Endothelial cell of umbilical vein (primary cell): ENCODE results near the gene RHOH. TPM values are rescaled to one million over a fixed set of nuclear protein-coding genes. Genes with fewer than 3 reads are reported as not detected.

Experiments
- BruUV-seq: library from RNA; stranded (reverse); fragments of 400-500 nt; replicated peaks from 2 replicates; lab custom pipeline; 2021; lab: Mats Ljungman, UMichigan
- CTCF ChIA-PET: fragments of 300-600, 350-600 bp; sonication (Branson Sonifier 250); formaldehyde crosslinking; loops from one replicate; lab custom pipeline; 2021; ENCODE audit warnings: antibody characterized with exemption, inconsistent platforms; lab: Charles Lee
- POLR2A ChIA-PET: fragments of 300-600, 350-600 bp; sonication (Branson Sonifier 250); formaldehyde crosslinking; loops from one replicate; lab custom pipeline; 2021; ENCODE audit warnings: antibody characterized with exemption, inconsistent platforms; lab: Charles Lee
- DNase-seq: peaks from one replicate; pipeline ENCODE4 v3.0.0-alpha.2; 2011; ENCODE audit warnings: low read depth, low spot score
- FAIRE-seq: peaks from 2 replicates; lab custom pipeline; 2011; peaks lifted over from hg19 to GRCh38; lab: Jason Lieb, UNC
- H2AFZ ChIP-seq: 2 replicates; pipeline ENCODE4 v1.6.0; 2012; ENCODE audit warnings: low read depth, low read length, control low read depth, inconsistent platforms
- H3K27ac ChIP-seq: 2 replicates; pipeline ENCODE4 v1.5.1; 2011; ENCODE audit warnings: low read depth, mild to moderate bottlenecking, control low read depth, low read length, moderate library complexity; ENCODE audit not compliant: insufficient read depth
- H3K27me3 ChIP-seq, 2 experiments: 2 replicates each; pipeline versions ENCODE4 v1.6.0 to v1.6.1; 2011; ENCODE audit warnings: low read length in 2 of 2, mixed read lengths in 1 of 2; ENCODE audit not compliant: control insufficient read depth in 2 of 2, insufficient read depth in 2 of 2
- H3K36me3 ChIP-seq, 2 experiments: 2 replicates in 1 of 2; 3 replicates in 1 of 2; pipeline ENCODE4 v1.5.1; 2011; ENCODE audit warnings: low read length in 2 of 2, mild to moderate bottlenecking in 1 of 2, moderate library complexity in 1 of 2; ENCODE audit not compliant: control insufficient read depth in 2 of 2, insufficient read depth in 2 of 2; ENCODE audit errors: extremely low read depth in 1 of 2
- H3K4me1 ChIP-seq: 3 replicates; pipeline ENCODE4 v1.5.1; 2011; ENCODE audit warnings: mild to moderate bottlenecking, low read length; ENCODE audit not compliant: control insufficient read depth, insufficient read depth; ENCODE audit errors: extremely low read depth
- H3K4me2 ChIP-seq: 2 replicates; pipeline ENCODE4 v1.6.1; 2011; ENCODE audit warnings: low read length, control low read depth, mixed read lengths; ENCODE audit not compliant: insufficient read depth
- H3K4me3 ChIP-seq, 3 experiments: fragments of 200-600 bp in 1 of 3; sonication (generic), shearing (Covaris generic) in 1 of 3; replicated peaks in 1 of 3; 2 replicates each; pipeline ENCODE4 v1.5.1; 2011 to 2016; ENCODE audit warnings: control low read depth in 3 of 3, low read length in 3 of 3, mild to moderate bottlenecking in 2 of 3, inconsistent platforms in 1 of 3, low read depth in 1 of 3, moderate library complexity in 1 of 3; ENCODE audit not compliant: insufficient read depth in 1 of 3
- H3K79me2 ChIP-seq: 2 replicates; pipeline ENCODE4 v1.6.0; 2012; ENCODE audit warnings: low read length, inconsistent platforms; ENCODE audit not compliant: control insufficient read depth, insufficient read depth
- H3K9ac ChIP-seq: replicated peaks from 2 replicates; pipeline ENCODE3; 2011; ENCODE audit warnings: low read length, control low read depth; ENCODE audit not compliant: insufficient read depth; ENCODE audit errors: extremely low read depth
- H3K9me1 ChIP-seq: replicated peaks from 3 replicates; pipeline ENCODE4 v1.6.0; 2011; ENCODE audit warnings: mild to moderate bottlenecking, low read length; ENCODE audit not compliant: control insufficient read depth, insufficient read depth; ENCODE audit errors: extremely low read depth
- H3K9me3 ChIP-seq: replicated peaks from 2 replicates; pipeline ENCODE4 v1.5.1; 2012; ENCODE audit warnings: low read length, inconsistent platforms; ENCODE audit not compliant: control insufficient read depth, insufficient read depth
- H4K20me1 ChIP-seq: replicated peaks from 2 replicates; pipeline ENCODE3; 2011; ENCODE audit warnings: mild to moderate bottlenecking, low read length; ENCODE audit not compliant: control insufficient read depth, insufficient read depth; ENCODE audit errors: extremely low read depth
- EZH2 ChIP-seq: IDR thresholded peaks from 2 replicates; pipeline ENCODE4 v1.6.1; 2012; ENCODE audit warnings: borderline replicate concordance, low read depth, mild to moderate bottlenecking, moderate library complexity, low read length, inconsistent platforms; ENCODE audit not compliant: severe bottlenecking
- FOS ChIP-seq: IDR thresholded peaks from 2 replicates; pipeline ENCODE4 v1.6.1; 2011; ENCODE audit warnings: mild to moderate bottlenecking, low read length, moderate library complexity, borderline replicate concordance; ENCODE audit not compliant: insufficient read depth
- GATA2 ChIP-seq: IDR thresholded peaks from 2 replicates; pipeline ENCODE4 v1.7.0; 2011; ENCODE audit warnings: low read depth, mild to moderate bottlenecking, moderate library complexity, mixed read lengths, low read length; ENCODE audit not compliant: insufficient read length, insufficient read depth
- JUN ChIP-seq: IDR thresholded peaks from 2 replicates; pipeline ENCODE4 v1.6.1; 2011; ENCODE audit warnings: borderline replicate concordance, low read depth; ENCODE audit not compliant: insufficient read length, insufficient read depth
- MAX ChIP-seq: IDR thresholded peaks from 2 replicates; pipeline ENCODE4 v1.6.1; 2011; ENCODE audit not compliant: insufficient read depth, insufficient read length
- MYC ChIP-seq: IDR thresholded peaks from one replicate; pipeline ENCODE4 v1.6.1; 2011; ENCODE audit warnings: mild to moderate bottlenecking, low read depth, low read length
- POLR2A ChIP-seq: IDR thresholded peaks from 2 replicates; pipeline ENCODE4 v1.6.1; 2012; ENCODE audit warnings: low read depth, mild to moderate bottlenecking, control low read depth, low read length
- POLR2AphosphoS5 ChIP-seq: IDR thresholded peaks from 2 replicates; pipeline ENCODE4 v1.6.1; 2012; ENCODE audit warnings: low read depth, mild to moderate bottlenecking, control low read depth, low read length, moderate library complexity; ENCODE audit not compliant: insufficient read depth
- dilution Hi-C: fragments of 300-500 bp; cut with MboI; formaldehyde crosslinking; loops from one replicate; pipeline ENCODE4 v1.15.0; 2019; ENCODE audit warnings: low sequenced_read_pairs; ENCODE audit not compliant: extremely low pct_ligation_motif_present
- intact Hi-C: fragments of 100-400 bp; cut with micrococcal nuclease; formaldehyde crosslinking; loops from one replicate; pipeline ENCODE4 v1.10.0; 2022
- polyA plus RNA-seq, 4 experiments: library from polyadenylated mRNA; depleted of rRNA in 3 of 4; stranded (reverse) in 3 of 4; unstranded in 1 of 4; fragments of >200 nt; gene quantifications; 2 replicates each; pipeline versions ENCODE4 v1.2.1 to v1.2.3, GENCODE V29; 2011 to 2012; ENCODE audit warnings: missing spikeins in 1 of 4
- total RNA-seq: library from RNA; stranded (reverse); gene quantifications from 2 replicates; pipeline ENCODE4 v1.2.3, GENCODE V29; 2021
- TF ChIP-seq, protein P1 (sequence below), 2 donors: IDR thresholded peaks; 1 replicate in 1 of 2; 2 replicates in 1 of 2; pipeline ENCODE4 v1.5.1; 2011; ENCODE audit warnings: low read length in 2 of 2, mild to moderate bottlenecking in 2 of 2, moderate library complexity in 2 of 2, control low read depth in 1 of 2, inconsistent platforms in 1 of 2, low read depth in 1 of 2; ENCODE audit not compliant: insufficient read depth in 1 of 2; ENCODE audit errors: extremely low read depth in 1 of 2

RHOH gene
- total and polyA plus RNA-seq, 2 donors (not counting 3 experiments of a cell fraction or from before 2014, with no cell fraction given): not detected

GRCh38 chr4:40177591-40177990 is 19.2 kb upstream of the RHOH start:
- BruUV-seq: no TSS peak
- CTCF ChIA-PET: interaction anchor here (0.7 to 1.4 kb wide), 2 partner anchors 12 to 23 kb away, joined by 3 to 6 read pairs; no protein-coding TSS in a partner anchor
- Histone ChIP-seq H2AFZ (no peak overlapping the region), H4K20me1 (no peaks in the 10 kb centered on the region), H3K4me3 (no peak overlapping the region), H3K79me2 (no peaks in the 10 kb centered on the region), H3K4me2 (no peak overlapping the region), H3K4me1 (peaks cover 11% of the 10 kb centered on the region), H3K9me3 (no peaks in the 10 kb centered on the region), H3K27me3 (no peaks in the 10 kb centered on the region), H3K36me3 (no peaks in the 10 kb centered on the region), H3K27ac (no peak overlapping the region), H3K9ac (no peak overlapping the region), H3K9me1 (no peaks in the 10 kb centered on the region)
- FAIRE-seq (no peak), DNase-seq (no peak)
- dilution Hi-C loops (no loop called here), intact Hi-C loops (no loop called here)
- POLR2A ChIA-PET: no interaction called here
- TF ChIP-seq FOS (no peak), POLR2A (no peak), POLR2AphosphoS5 (no peak), JUN (no peak), EZH2 (no peak), MAX (no peak), GATA2 (no peak), MYC (no peak)
- TF ChIP-seq, protein P1, sequence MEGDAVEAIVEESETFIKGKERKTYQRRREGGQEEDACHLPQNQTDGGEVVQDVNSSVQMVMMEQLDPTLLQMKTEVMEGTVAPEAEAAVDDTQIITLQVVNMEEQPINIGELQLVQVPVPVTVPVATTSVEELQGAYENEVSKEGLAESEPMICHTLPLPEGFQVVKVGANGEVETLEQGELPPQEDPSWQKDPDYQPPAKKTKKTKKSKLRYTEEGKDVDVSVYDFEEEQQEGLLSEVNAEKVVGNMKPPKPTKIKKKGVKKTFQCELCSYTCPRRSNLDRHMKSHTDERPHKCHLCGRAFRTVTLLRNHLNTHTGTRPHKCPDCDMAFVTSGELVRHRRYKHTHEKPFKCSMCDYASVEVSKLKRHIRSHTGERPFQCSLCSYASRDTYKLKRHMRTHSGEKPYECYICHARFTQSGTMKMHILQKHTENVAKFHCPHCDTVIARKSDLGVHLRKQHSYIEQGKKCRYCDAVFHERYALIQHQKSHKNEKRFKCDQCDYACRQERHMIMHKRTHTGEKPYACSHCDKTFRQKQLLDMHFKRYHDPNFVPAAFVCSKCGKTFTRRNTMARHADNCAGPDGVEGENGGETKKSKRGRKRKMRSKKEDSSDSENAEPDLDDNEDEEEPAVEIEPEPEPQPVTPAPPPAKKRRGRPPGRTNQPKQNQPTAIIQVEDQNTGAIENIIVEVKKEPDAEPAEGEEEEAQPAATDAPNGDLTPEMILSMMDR (IDR thresholded peaks at IDR 0.05; ENCODE audit: extremely low read depth in 1 of 2, insufficient read depth in 1 of 2, low read depth in 1 of 2, low read length in 2 of 2): no peak
